Stimulated activated CD4-positive, alpha-beta T cell treated with anti-CD3 and anti-CD28 coated beads, Interleukin-4, amount 100 ng/mL, for 48 hours (primary cell): Measurements from ENCODE around the gene INF2.
"Not testable (repeated sequence)": the region's sequence is repeated elsewhere in the genome, so short reads cannot be mapped to it uniquely, and the experiment has no call there.

Experiments used
- DNase-seq, 2 donors: peaks; one replicate each; pipeline ENCODE4 v3.0.0-alpha.2; 2020; ENCODE audit warnings: low read depth in 2 of 2

The INF2 gene

GRCh38 chr14:104689109-104689880 is at the start of gene INF2:
TSS of gene INF2 (plus strand) at chr14:104689618. CDS start at chr14:104701366, 11,748 bp downstream.
- DNase-seq = peak in 1 of 2 donors; percentile 44

- peak; percentile 31 to 42 for DNase-seq
These were observed 49.4 kb upstream of the INF2 start for GRCh38 chr14:104639885-104640548.

- no peak for DNase-seq
These were observed 48.7 kb upstream of the INF2 start for GRCh38 chr14:104640681-104641080.

- DNase-seq = no peak
These were observed 47.5 kb upstream of the INF2 start for GRCh38 chr14:104641753-104642539.

- DNase-seq = no peak
These were observed 46.9 kb upstream of the INF2 start for GRCh38 chr14:104642540-104642868.

GRCh38 chr14:104643306-104643705 is 46.1 kb upstream of the INF2 start:
- no peak for DNase-seq

GRCh38 chr14:104644091-104644635 is 45.3 kb upstream of the INF2 start:
- DNase-seq = no peak

- no peak for DNase-seq
These were observed 44.6 kb upstream of the INF2 start for GRCh38 chr14:104644656-104645378.

- no peak for DNase-seq
These were observed 41.9 kb upstream of the INF2 start for GRCh38 chr14:104647467-104648043.

GRCh38 chr14:104650057-104650980 is 39.1 kb upstream of the INF2 start:
- peak; percentile 46 to 57 for DNase-seq

- DNase-seq = no peak
These were observed 38.2 kb upstream of the INF2 start for GRCh38 chr14:104650981-104651875.

GRCh38 chr14:104651876-104652260 is 37.5 kb upstream of the INF2 start:
- DNase-seq = no peak

GRCh38 chr14:104652386-104652785 is 37.0 kb upstream of the INF2 start:
- no peak for DNase-seq

- DNase-seq = not testable (repeated sequence)
These were observed 36.1 kb upstream of the INF2 start for GRCh38 chr14:104653130-104653920.

GRCh38 chr14:104654119-104654518 is 35.3 kb upstream of the INF2 start:
- no peak for DNase-seq

GRCh38 chr14:104655128-104655848 is 34.1 kb upstream of the INF2 start:
- no peak for DNase-seq

GRCh38 chr14:104656014-104656714 is 33.3 kb upstream of the INF2 start:
- DNase-seq = no peak
